Mesenchymal stem cell (in vitro differentiated cells and primary cell): ENCODE results near the gene ETV6.

Experiments
- DNase-seq: peaks from one replicate; pipeline ENCODE4 v3.0.0-alpha.2; 2013
- H2AFZ ChIP-seq: one replicate; pipeline ENCODE4 v1.6.1; 2013; ENCODE audit warnings: low read depth, mild to moderate bottlenecking, control low read depth, inconsistent platforms, low read length, moderate library complexity
- H2AK5ac ChIP-seq: 2 replicates; pipeline ENCODE4 v1.6.1; 2013; ENCODE audit warnings: low read length, moderate library complexity, mild to moderate bottlenecking, inconsistent platforms; ENCODE audit not compliant: severe bottlenecking
- H2BK120ac ChIP-seq: one replicate; pipeline ENCODE4 v1.6.1; 2013; ENCODE audit warnings: low read depth, mild to moderate bottlenecking, inconsistent platforms, low read length, moderate library complexity
- H2BK12ac ChIP-seq, 2 experiments: one replicate each; pipeline ENCODE4 v1.6.1; 2013; ENCODE audit warnings: inconsistent platforms in 2 of 2, low read length in 2 of 2, mild to moderate bottlenecking in 2 of 2, moderate library complexity in 2 of 2, control low read depth in 1 of 2
- H2BK15ac ChIP-seq: one replicate; pipeline ENCODE4 v1.6.1; 2013; ENCODE audit warnings: mild to moderate bottlenecking, low read depth, inconsistent platforms; ENCODE audit not compliant: poor library complexity, severe bottlenecking
- H2BK5ac ChIP-seq: 2 replicates; pipeline ENCODE4 v1.6.1; 2013; ENCODE audit warnings: low read depth, mild to moderate bottlenecking, low read length, control low read depth, inconsistent platforms; ENCODE audit not compliant: poor library complexity, severe bottlenecking
- H3K14ac ChIP-seq, 2 experiments: one replicate each; pipeline ENCODE4 v1.6.1; 2013; ENCODE audit warnings: inconsistent platforms in 2 of 2, low read length in 2 of 2, control low read depth in 1 of 2, mild to moderate bottlenecking in 1 of 2, moderate library complexity in 1 of 2
- H3K18ac ChIP-seq, 2 experiments: one replicate each; pipeline ENCODE4 v1.6.1; 2013; ENCODE audit warnings: inconsistent platforms in 2 of 2, low read length in 2 of 2, control low read depth in 1 of 2, low read depth in 1 of 2, mild to moderate bottlenecking in 1 of 2
- H3K23ac ChIP-seq, 2 experiments: one replicate each; pipeline ENCODE4 v1.6.1; 2013; ENCODE audit warnings: inconsistent platforms in 2 of 2, low read length in 2 of 2, mild to moderate bottlenecking in 2 of 2, moderate library complexity in 2 of 2, control low read depth in 1 of 2
- H3K27ac ChIP-seq: 2 replicates; pipeline ENCODE4 v1.5.1; 2013; ENCODE audit warnings: mild to moderate bottlenecking, moderate library complexity, low read length, control low read depth, inconsistent platforms; ENCODE audit not compliant: poor library complexity, severe bottlenecking
- H3K27me3 ChIP-seq, 2 experiments: 2 replicates each; pipeline versions ENCODE4 v1.6.1 to v1.7.0; 2013; ENCODE audit warnings: low read length in 2 of 2, mild to moderate bottlenecking in 2 of 2, moderate library complexity in 2 of 2, control low read depth in 1 of 2, inconsistent platforms in 1 of 2; ENCODE audit not compliant: control insufficient read depth in 1 of 2, insufficient read depth in 1 of 2
- H3K36me3 ChIP-seq, 2 experiments: 2 replicates each; pipeline versions ENCODE4 v1.6.1 to v1.7.0; 2013; ENCODE audit warnings: low read length in 2 of 2, control low read depth in 1 of 2, inconsistent platforms in 1 of 2, low read depth in 1 of 2, mild to moderate bottlenecking in 1 of 2; ENCODE audit not compliant: insufficient read depth in 2 of 2, control insufficient read depth in 1 of 2
- H3K4ac ChIP-seq, 2 experiments: one replicate each; pipeline ENCODE4 v1.6.1; 2013; ENCODE audit warnings: inconsistent platforms in 2 of 2, low read length in 2 of 2, mild to moderate bottlenecking in 2 of 2, moderate library complexity in 2 of 2, control low read depth in 1 of 2, low read depth in 1 of 2
- H3K4me1 ChIP-seq: 2 replicates; pipeline ENCODE4 v1.6.1; 2013; ENCODE audit warnings: low read depth, low read length, control low read depth; ENCODE audit not compliant: control insufficient read depth, insufficient read depth
- H3K4me2 ChIP-seq: 2 replicates; pipeline ENCODE4 v1.6.1; 2013; ENCODE audit warnings: low read length, mild to moderate bottlenecking, inconsistent platforms; ENCODE audit not compliant: poor library complexity, severe bottlenecking
- H3K4me3 ChIP-seq, 2 experiments: 2 replicates each; pipeline versions ENCODE4 v1.5.1 to v1.7.0; 2013; ENCODE audit warnings: low read length in 2 of 2, mild to moderate bottlenecking in 2 of 2, control low read depth in 1 of 2, low read depth in 1 of 2; ENCODE audit not compliant: insufficient read depth in 1 of 2
- H3K79me1 ChIP-seq: replicated peaks from 2 replicates; pipeline ENCODE4 v1.6.1; 2013; ENCODE audit warnings: mild to moderate bottlenecking, control low read depth, low read length, inconsistent platforms; ENCODE audit not compliant: poor library complexity, severe bottlenecking
- H3K9ac ChIP-seq: 2 replicates; pipeline ENCODE4 v1.7.0; 2013; ENCODE audit warnings: mild to moderate bottlenecking, low read length, moderate library complexity
- H3K9me3 ChIP-seq: 2 replicates; pipeline ENCODE4 v1.7.0; 2013; ENCODE audit warnings: mild to moderate bottlenecking, low read length; ENCODE audit not compliant: control insufficient read depth
- H4K8ac ChIP-seq: one replicate; pipeline ENCODE4 v1.6.1; 2013; ENCODE audit warnings: inconsistent platforms, mild to moderate bottlenecking, low read length, moderate library complexity
- H4K91ac ChIP-seq: one replicate; pipeline ENCODE4 v1.6.1; 2013; ENCODE audit warnings: mild to moderate bottlenecking, low read length, inconsistent platforms
- WGBS: methylation state at CpG from one replicate; pipeline ENCODE4 v1.1.7; 2013; ENCODE audit warnings: mixed read lengths; 5-methylcytosine and 5-hydroxymethylcytosine counted together

Gene ETV6

DNA sequence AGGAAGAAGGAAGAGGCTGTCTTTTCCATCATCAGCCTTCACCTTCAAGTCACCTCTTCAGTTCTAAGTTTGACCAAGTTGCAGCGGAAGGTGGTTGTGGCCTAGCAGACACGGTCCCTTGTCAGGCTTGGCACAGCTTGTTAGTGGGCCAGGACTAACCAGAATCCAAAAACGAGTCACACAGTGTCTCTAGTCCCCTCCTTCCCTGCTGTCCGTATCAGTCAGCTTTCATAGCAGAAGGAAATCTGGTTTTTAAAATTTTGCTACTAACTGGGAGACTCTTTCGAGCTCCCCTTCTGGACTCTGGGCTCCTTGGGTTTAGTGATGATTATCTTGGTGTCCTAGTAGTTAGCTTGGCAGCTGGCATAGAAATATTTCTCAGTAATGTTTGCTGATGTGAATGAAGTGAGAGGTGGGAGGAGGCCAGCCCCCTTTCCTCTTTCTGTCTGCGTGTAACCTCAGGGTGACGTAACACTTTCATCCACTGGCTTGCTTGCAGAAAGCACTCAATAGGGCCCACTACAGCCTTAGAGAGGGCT, 3.8 kb downstream of the ETV6 start:
- Histone ChIP-seq H2BK120ac (no peak overlapping the region), H3K9ac (peak overlapping the region; percentile 95), H2AFZ (no peak overlapping the region), H3K4me1 (peaks cover 17% of the 10 kb centered on the region), H2BK12ac (no peak overlapping the region), H3K4ac (no peak overlapping the region), H3K36me3 (no peaks in the 10 kb centered on the region), H4K8ac (no peak overlapping the region), H3K18ac (peak overlapping the region in 1 of 2 experiments; percentile 21), H2BK5ac (no peak overlapping the region), H2BK15ac (no peak overlapping the region), H3K27me3 (no peaks in the 10 kb centered on the region), H3K14ac (peak overlapping the region in 1 of 2 experiments; percentile 2), H3K27ac (peak overlapping the region; percentile 6), H3K79me1 (no peaks in the 10 kb centered on the region), H3K4me3 (peak overlapping the region in 1 of 2 experiments; percentile 97), H3K4me2 (peak overlapping the region; percentile 32), H2AK5ac (peak overlapping the region; percentile 31), H3K9me3 (no peaks in the 10 kb centered on the region), H3K23ac (no peak overlapping the region), H4K91ac (peak overlapping the region; percentile 9)
- DNase-seq: no peak
- WGBS: 84% methylated on average over 6 of the region's 7 CpGs

DNA sequence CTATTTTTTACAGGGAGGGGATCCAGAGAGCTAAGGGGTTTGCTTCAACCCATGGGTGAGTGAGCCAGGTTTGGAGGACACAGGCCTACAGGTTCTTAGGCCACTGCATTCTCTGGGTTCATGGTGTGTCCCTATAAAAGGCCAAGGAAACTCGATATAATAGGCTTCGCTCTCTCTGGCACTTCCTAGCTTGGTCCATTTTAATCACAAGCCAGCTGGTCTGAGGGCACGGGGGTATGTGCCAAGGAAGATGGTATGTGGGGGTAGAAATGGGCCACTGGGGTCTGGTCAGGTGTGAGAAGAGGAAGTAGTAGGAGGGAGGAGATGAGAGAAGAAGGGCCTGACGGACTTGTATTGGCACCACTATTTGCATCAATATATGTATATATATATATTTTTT, 4.9 kb downstream of the ETV6 start:
- Histone ChIP-seq H2BK12ac (peak overlapping the region in 1 of 2 experiments; percentile 63), H3K4me2 (no peak overlapping the region), H2BK120ac (no peak overlapping the region), H3K4me3 (no peak overlapping the region), H3K27ac (no peak overlapping the region), H3K27me3 (no peaks in the 10 kb centered on the region), H2BK5ac (no peak overlapping the region), H4K8ac (no peak overlapping the region), H4K91ac (no peak overlapping the region), H3K4ac (no peak overlapping the region), H2AK5ac (peak overlapping the region; percentile 84), H3K36me3 (no peaks in the 10 kb centered on the region), H3K4me1 (peaks cover 20% of the 10 kb centered on the region), H3K9ac (no peak overlapping the region), H2AFZ (no peak overlapping the region), H3K9me3 (no peaks in the 10 kb centered on the region), H2BK15ac (no peak overlapping the region), H3K18ac (peak overlapping the region in 1 of 2 experiments; percentile 6), H3K79me1 (no peaks in the 10 kb centered on the region), H3K23ac (no peak overlapping the region), H3K14ac (no peak overlapping the region)
- no peak for DNase-seq
- WGBS: 96% methylated on average over 3 of the region's 4 CpGs

GRCh38 chr12:11654802-11655201, 5.3 kb downstream of the ETV6 start:
- H2BK120ac ChIP-seq: no peak overlapping the region
- H3K4ac ChIP-seq: peak overlapping the region in 1 of 2 experiments; percentile 9
- H3K9ac ChIP-seq: no peak overlapping the region
- no peaks in the 10 kb centered on the region for H3K27me3 ChIP-seq
- no peaks in the 10 kb centered on the region for H3K79me1 ChIP-seq
- H2AFZ ChIP-seq: no peak overlapping the region
- H2BK5ac ChIP-seq: no peak overlapping the region
- no peak overlapping the region for H3K4me3 ChIP-seq
- no peak overlapping the region for H3K4me2 ChIP-seq
- H3K14ac ChIP-seq: no peak overlapping the region
- H2BK15ac ChIP-seq: no peak overlapping the region
- WGBS: 97% methylated on average over 1 of the region's 2 CpGs
- H3K18ac ChIP-seq: peak overlapping the region in 1 of 2 experiments; percentile 14
- no peaks in the 10 kb centered on the region for H3K9me3 ChIP-seq
- H3K36me3 ChIP-seq: no peaks in the 10 kb centered on the region
- H3K23ac ChIP-seq: no peak overlapping the region
- DNase-seq: no peak
- peak overlapping the region; percentile 87 for H2AK5ac ChIP-seq
- no peak overlapping the region for H4K8ac ChIP-seq
- H3K27ac ChIP-seq: no peak overlapping the region
- peaks cover 21% of the 10 kb centered on the region for H3K4me1 ChIP-seq
- no peak overlapping the region for H2BK12ac ChIP-seq
- no peak overlapping the region for H4K91ac ChIP-seq

GRCh38 chr12:11655842-11656241, 6.4 kb downstream of the ETV6 start:
- Histone ChIP-seq H2BK15ac (no peak overlapping the region), H3K14ac (no peak overlapping the region), H4K91ac (no peak overlapping the region), H2BK5ac (no peak overlapping the region), H3K79me1 (peaks cover 2% of the 10 kb centered on the region), H2BK120ac (no peak overlapping the region), H2BK12ac (no peak overlapping the region), H3K4me3 (no peak overlapping the region), H3K27ac (peak overlapping the region; percentile 3), H3K36me3 (peaks cover 0 to under 1% of the 10 kb centered on the region in 2 experiments), H3K4me1 (peaks cover 21% of the 10 kb centered on the region), H3K9ac (no peak overlapping the region), H3K27me3 (no peaks in the 10 kb centered on the region), H3K9me3 (no peaks in the 10 kb centered on the region), H2AFZ (no peak overlapping the region), H3K4ac (no peak overlapping the region), H3K18ac (no peak overlapping the region), H4K8ac (no peak overlapping the region), H3K4me2 (no peak overlapping the region), H2AK5ac (peak overlapping the region; percentile 93), H3K23ac (no peak overlapping the region)
- 100% methylated on average over 3 of the region's 5 CpGs for WGBS
- DNase-seq: no peak
